Stimulated activated CD4-positive, alpha-beta T cell treated with anti-CD3 and anti-CD28 coated beads, TNF-alpha, amount 100 ng/mL, for 24 hours (primary cell): Measurements from ENCODE around the gene KRTAP2-4.
"Not testable (repeated sequence)": the region's sequence is repeated elsewhere in the genome, so short reads cannot be mapped to it uniquely, and the experiment has no call there.

ENCODE experiments used
- DNase-seq, 3 experiments: peaks; one replicate each; pipeline ENCODE4 v3.0.0-alpha.2; 2020; ENCODE audit warnings: low read depth in 3 of 3

Gene KRTAP2-4

GRCh38 chr17:41037853-41038350 is 27.8 kb downstream of the KRTAP2-4 start:
- no peak for DNase-seq

DNA sequence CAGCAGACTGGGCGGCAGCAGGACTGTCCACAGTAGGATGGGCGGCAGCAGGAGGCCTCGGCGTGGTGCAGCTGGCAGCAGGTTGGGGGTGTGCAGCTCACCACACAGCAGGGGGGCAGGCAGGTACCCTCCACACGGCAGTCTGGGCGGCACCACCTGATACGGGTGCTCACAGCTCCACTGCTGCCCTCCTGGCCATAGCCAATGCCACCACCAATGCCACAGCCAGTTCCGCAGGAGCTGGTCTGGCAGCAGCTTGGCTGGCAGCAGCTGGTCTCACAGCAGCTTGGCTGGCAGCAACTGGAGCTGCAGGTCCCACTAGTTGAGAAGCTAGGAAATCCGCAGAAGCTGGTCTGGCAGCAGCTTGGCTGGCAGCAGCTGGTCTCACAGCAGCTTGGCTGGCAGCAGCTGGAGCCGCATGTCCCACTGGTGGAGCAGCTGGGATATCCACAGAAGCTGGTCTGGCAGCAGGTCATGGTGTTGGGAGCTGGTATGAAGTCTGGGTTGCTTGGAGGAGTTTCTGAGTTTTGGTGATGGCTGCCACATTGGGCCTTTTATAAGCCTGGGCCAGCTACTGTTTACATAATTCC is 31.2 kb downstream of the KRTAP2-4 start, which contains the start of gene KRTAP1-3:
Gene KRTAP1-3 (minus strand): TSS at position 529 of the 590 bp plus-strand sequence. CDS start 53 bp downstream, at position 476.
- DNase-seq: not testable (repeated sequence)

DNA sequence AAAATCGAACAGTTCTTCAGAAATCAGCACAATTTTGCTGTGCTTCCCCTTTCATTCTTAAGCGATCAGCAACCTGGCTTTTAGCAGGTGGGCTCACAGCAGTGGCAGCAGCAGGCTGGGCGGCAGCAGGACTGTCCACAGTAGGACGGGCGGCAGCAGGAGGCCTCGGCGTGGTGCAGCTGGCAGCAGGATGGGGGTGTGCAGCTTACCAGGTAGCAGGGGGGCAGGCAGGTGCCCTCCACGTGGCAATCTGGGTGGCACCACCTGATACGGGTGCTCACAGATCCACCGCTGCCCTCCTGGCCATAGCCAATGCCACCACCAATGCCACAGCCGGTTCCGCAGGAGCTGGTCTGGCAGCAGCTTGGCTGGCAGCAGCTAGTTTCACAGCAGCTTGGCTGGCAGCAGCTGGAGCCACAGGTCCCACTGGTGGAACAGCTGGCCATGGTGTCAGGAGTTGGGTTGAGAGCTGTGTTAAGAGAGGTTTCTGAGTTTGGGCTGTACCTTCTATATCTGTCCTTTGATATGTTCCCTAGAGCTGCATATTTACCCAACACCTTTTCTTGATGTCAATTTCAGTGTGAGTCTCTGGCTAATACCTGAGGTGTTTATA is 35.9 kb downstream of the KRTAP2-4 start, which contains the start of gene KRTAP1-4:
Gene KRTAP1-4 (minus strand): TSS at position 563 of the 613 bp plus-strand sequence. CDS start 117 bp downstream, at position 446.
- no peak for DNase-seq

DNA sequence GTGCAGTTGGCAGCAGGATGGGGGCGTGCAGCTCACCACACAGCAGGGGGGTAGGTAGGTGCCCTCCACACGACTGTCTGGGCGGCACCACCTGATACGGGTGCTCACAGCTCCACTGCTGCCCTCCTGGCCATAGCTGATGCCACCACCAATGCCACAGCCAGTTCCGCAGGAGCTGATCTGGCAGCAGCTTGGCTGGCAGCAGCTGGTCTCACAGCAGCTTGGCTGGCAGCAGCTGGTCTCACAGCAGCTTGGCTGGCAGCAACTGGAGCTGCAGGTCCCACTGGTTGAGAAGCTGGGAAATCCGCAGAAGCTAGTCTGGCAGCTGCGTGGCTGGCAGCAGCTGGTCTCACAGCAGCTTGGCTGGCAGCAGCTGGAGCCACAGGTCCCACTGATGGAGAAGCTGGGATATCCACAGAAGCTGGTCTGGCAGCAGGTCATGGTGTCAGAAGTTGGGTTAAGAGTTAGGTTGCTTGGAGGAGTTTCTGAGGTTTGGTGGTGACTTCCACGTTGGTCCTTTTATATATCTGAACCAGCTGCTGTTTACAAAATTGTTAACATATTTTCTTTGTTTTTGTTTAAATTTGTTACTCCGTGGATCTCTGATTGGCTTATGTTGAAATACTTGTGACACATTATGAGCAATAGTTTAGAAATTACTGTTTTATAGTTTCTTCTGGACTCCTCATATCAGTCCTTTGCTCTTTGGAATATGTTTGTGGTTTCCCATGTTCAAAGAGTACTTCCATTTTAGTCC is 38.8 kb downstream of the KRTAP2-4 start, which contains the start of gene KRTAP1-5:
Gene KRTAP1-5 (minus strand): TSS at position 494 of the 757 bp plus-strand sequence. CDS start 53 bp downstream, at position 441.
- DNase-seq: no peak

DNA sequence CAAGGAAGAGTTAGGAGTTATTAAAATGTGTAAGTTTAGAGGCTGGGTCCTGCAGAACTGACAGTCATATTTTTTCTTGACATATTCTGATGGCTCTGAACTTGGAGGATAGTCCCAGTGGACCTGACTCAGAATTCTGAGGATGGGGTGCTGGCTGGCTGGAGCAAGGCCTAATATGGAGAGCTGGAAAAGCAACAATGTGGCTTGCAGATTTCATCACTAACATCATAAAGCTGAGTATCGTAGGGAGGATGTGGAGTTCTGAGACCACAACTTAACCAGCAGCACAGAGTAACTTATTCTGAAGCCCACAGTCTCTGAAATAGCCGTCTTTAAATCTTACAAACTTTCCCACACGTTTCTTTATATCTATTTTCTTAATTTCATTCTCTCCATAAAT is 41.0 kb downstream of the KRTAP2-4 start:
- no peak for DNase-seq

DNA sequence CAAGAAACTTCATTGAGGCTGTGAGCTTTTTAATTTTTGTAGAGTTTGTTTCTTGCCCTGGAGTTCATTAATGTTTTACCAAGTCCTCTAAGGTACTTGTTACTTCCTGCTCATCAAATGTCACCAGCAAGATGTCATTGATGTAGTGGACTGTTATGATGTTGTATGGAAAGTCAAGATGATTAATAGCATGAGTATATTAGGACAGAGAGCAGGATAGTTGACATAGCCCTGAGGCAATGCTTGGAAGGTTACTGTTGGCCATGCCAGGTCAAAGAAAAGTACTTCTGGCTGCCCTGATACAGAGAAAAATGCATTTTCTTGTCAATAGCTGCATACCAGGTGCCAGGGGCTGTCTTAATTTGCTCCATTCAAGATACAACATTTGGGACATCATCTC is 45.3 kb downstream of the KRTAP2-4 start:
- DNase-seq: no peak

DNA sequence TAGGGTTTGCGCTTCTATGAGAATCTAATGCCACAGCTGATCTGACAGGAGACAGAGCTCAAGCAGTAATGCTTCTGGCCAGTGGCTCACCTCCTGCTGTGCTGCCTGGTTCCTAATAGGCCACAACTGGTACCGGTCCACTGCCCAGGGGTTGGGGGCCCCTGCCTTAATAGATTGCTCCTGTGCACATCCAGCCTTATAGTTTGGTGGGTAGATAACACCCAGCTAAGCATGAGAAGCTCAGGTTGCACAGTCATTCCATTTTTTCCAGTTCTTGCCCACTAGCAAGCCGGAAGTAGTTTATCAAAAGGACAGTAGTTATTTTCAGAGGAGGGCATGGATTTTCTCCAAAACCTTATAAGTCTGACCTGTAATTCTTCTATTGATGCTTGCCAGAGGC is 46.3 kb downstream of the KRTAP2-4 start:
- DNase-seq: no peak

GRCh38 chr17:41018541-41018940 is 47.1 kb downstream of the KRTAP2-4 start:
- DNase-seq: no peak

GRCh38 chr17:41016578-41017215 is 49.0 kb downstream of the KRTAP2-4 start:
- no peak for DNase-seq

DNA sequence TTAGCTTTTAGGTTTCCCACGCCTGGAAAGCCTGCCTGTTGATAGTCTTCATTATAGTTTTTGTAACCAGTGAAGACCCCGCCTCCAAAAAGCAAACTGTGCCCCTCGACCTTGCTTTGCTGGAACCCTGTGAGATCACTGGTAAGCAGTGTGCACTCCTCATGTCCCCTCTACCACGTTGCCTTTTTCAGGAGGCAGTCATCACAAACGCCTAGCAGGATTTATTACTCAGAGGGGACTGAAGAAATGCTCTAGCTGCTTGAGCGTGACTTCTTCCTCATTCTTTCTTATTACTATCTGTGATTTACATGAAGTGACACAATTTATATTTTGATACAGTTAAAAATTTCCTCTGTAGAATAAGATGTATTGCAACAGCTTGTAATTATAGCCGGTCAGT is 50.2 kb downstream of the KRTAP2-4 start:
- no peak for DNase-seq
